WTC11 (cell line): ENCODE measurements around the gene RASGRF1. TPM values are rescaled to one million over a fixed set of nuclear protein-coding genes. Genes with fewer than 3 reads are reported as not detected.

Experiments
- ATAC-seq: fragments of 200-7000 bp; cut with Tn5 transposase; 2 replicates; pipeline ENCODE4 v1.10.0; 2021; ENCODE audit warnings: mild to moderate bottlenecking, moderate library complexity
- CTCF ChIA-PET: fragments of 300-600 bp; sonication (Branson Sonifier 250); formaldehyde crosslinking; loops from one replicate; lab custom pipeline; 2021; ENCODE audit warnings: antibody characterized with exemption; lab: Charles Lee
- POLR2A ChIA-PET: fragments of 350-600 bp; sonication (Branson Sonifier 250); formaldehyde crosslinking; loops from one replicate; lab custom pipeline; 2021; ENCODE audit warnings: antibody characterized with exemption; lab: Charles Lee
- DNase-seq: peaks from one replicate; pipeline ENCODE4 v3.0.0; 2021; ENCODE audit warnings: low spot score
- H3K27ac Mint-ChIP-seq: 2 replicates; pipeline ENCODE4 v1.8.0; 2021; ENCODE audit warnings: mixed read lengths
- H3K27me3 Mint-ChIP-seq: 2 replicates; pipeline ENCODE4 v1.8.0; 2021; ENCODE audit warnings: low read depth, mild to moderate bottlenecking, moderate library complexity, mixed read lengths
- H3K36me3 Mint-ChIP-seq: 2 replicates; pipeline ENCODE4 v1.8.0; 2021; ENCODE audit warnings: mixed read lengths
- H3K4me1 Mint-ChIP-seq: 2 replicates; pipeline ENCODE4 v1.8.0; 2022; ENCODE audit warnings: mixed read lengths
- H3K4me3 Mint-ChIP-seq: 2 replicates; pipeline ENCODE4 v1.8.0; 2021; ENCODE audit warnings: mild to moderate bottlenecking, moderate library complexity, mixed read lengths
- H3K9me3 Mint-ChIP-seq: 2 replicates; pipeline ENCODE4 v1.8.0; 2021; ENCODE audit warnings: mixed read lengths
- ATF1 ChIP-seq: sonication (generic); formaldehyde crosslinking; IDR thresholded peaks from 2 replicates; pipeline ENCODE4 v1.8.1; 2023; ENCODE audit warnings: mild to moderate bottlenecking, moderate library complexity, missing genetic modification reagents
- CBFB ChIP-seq: sonication (generic); formaldehyde crosslinking; IDR thresholded peaks from 2 replicates; pipeline ENCODE4 v1.8.1; 2022; ENCODE audit warnings: mild to moderate bottlenecking, low read depth, missing genetic modification reagents
- ESRRA ChIP-seq: sonication (generic); formaldehyde crosslinking; IDR thresholded peaks from 2 replicates; pipeline ENCODE4 v1.8.1; 2022; ENCODE audit warnings: mild to moderate bottlenecking, missing genetic modification reagents, borderline replicate concordance
- GTF2I ChIP-seq: fragments of 250-450 bp; sonication (Bioruptor Pico); conservative IDR thresholded peaks from 2 replicates; pipeline ENCODE4 v1.4.0; 2021; ENCODE audit warnings: mild to moderate bottlenecking
- IRF2 ChIP-seq: sonication (generic); formaldehyde crosslinking; IDR thresholded peaks from 2 replicates; pipeline ENCODE4 v1.8.0; 2022; ENCODE audit warnings: low read depth, missing genetic modification reagents, borderline replicate concordance
- JAZF1 ChIP-seq: fragments of 250-450 bp; sonication (Bioruptor Pico); IDR thresholded peaks from 2 replicates; pipeline ENCODE4 v1.9.0; 2021; ENCODE audit warnings: moderate library complexity, mild to moderate bottlenecking, inconsistent platforms
- JUN ChIP-seq: sonication (generic); formaldehyde crosslinking; IDR thresholded peaks from 2 replicates; pipeline ENCODE4 v1.8.0; 2023; ENCODE audit warnings: mild to moderate bottlenecking, missing genetic modification reagents
- KAT7 ChIP-seq: sonication (generic); formaldehyde crosslinking; IDR thresholded peaks from 2 replicates; pipeline ENCODE4 v1.8.1; 2023; ENCODE audit warnings: missing genetic modification reagents, mild to moderate bottlenecking, borderline replicate concordance
- MXD4 ChIP-seq: fragments of 250-450 bp; sonication (Bioruptor Pico); IDR thresholded peaks from 2 replicates; pipeline ENCODE4 v1.8.0; 2021; ENCODE audit warnings: mild to moderate bottlenecking, moderate library complexity, borderline replicate concordance
- MYBL2 ChIP-seq: sonication (generic); formaldehyde crosslinking; IDR thresholded peaks from 2 replicates; pipeline ENCODE4 v1.8.1; 2023; ENCODE audit warnings: mild to moderate bottlenecking, moderate library complexity, missing genetic modification reagents
- NFATC4 ChIP-seq: fragments of 250-450 bp; sonication (Bioruptor Pico); IDR thresholded peaks from 2 replicates; pipeline ENCODE4 v1.9.0; 2021; ENCODE audit warnings: mild to moderate bottlenecking
- NFYB ChIP-seq: sonication (generic); formaldehyde crosslinking; conservative IDR thresholded peaks from 2 replicates; pipeline ENCODE4 v1.8.0; 2022; ENCODE audit warnings: low read depth, missing genetic modification reagents
- NR3C1 ChIP-seq: sonication (generic); formaldehyde crosslinking; conservative IDR thresholded peaks from 2 replicates; pipeline ENCODE4 v1.8.1; 2023; ENCODE audit warnings: low read depth, mild to moderate bottlenecking, missing genetic modification reagents
- RELA ChIP-seq: sonication (generic); formaldehyde crosslinking; IDR thresholded peaks from 2 replicates; pipeline ENCODE4 v1.8.1; 2022; ENCODE audit warnings: missing genetic modification reagents, mild to moderate bottlenecking, borderline replicate concordance
- ZNF121 ChIP-seq: sonication (generic); formaldehyde crosslinking; IDR thresholded peaks from 2 replicates; pipeline ENCODE4 v1.8.0; 2023; ENCODE audit warnings: missing genetic modification reagents
- ZNF138 ChIP-seq: sonication (generic); formaldehyde crosslinking; conservative IDR thresholded peaks from 2 replicates; pipeline ENCODE4 v1.8.1; 2022; ENCODE audit warnings: mild to moderate bottlenecking, moderate library complexity, missing genetic modification reagents
- ZNF263 ChIP-seq: sonication (generic); formaldehyde crosslinking; IDR thresholded peaks from 2 replicates; pipeline ENCODE4 v1.8.1; 2022; ENCODE audit warnings: low read depth, mild to moderate bottlenecking, moderate library complexity, missing genetic modification reagents
- ZNF396 ChIP-seq: fragments of 250-450 bp; sonication (Bioruptor Pico); IDR thresholded peaks from 2 replicates; pipeline ENCODE4 v1.8.0; 2021; ENCODE audit warnings: mild to moderate bottlenecking, moderate library complexity, borderline replicate concordance
- total RNA-seq: library from RNA; stranded (reverse); gene quantifications from 3 replicates; pipeline ENCODE4 v1.2.3, GENCODE V29; 2021
- TF ChIP-seq, protein P1 (sequence below): sonication (generic); formaldehyde crosslinking; IDR thresholded peaks from 2 replicates; pipeline ENCODE4 v1.8.1; 2023; ENCODE audit warnings: mild to moderate bottlenecking, missing genetic modification reagents
- TF ChIP-seq, protein P2 (sequence below): fragments of 250-450 bp; sonication (Bioruptor Pico); conservative IDR thresholded peaks from 2 replicates; pipeline ENCODE4 v1.9.0; 2021; ENCODE audit warnings: mild to moderate bottlenecking
- TF ChIP-seq, protein P3 (sequence below): sonication (generic); formaldehyde crosslinking; IDR thresholded peaks from 2 replicates; pipeline ENCODE4 v1.8.1; 2022; ENCODE audit warnings: low read depth, mild to moderate bottlenecking, moderate library complexity, missing genetic modification reagents, borderline replicate concordance
- TF ChIP-seq, protein P4 (sequence below): sonication (generic); formaldehyde crosslinking; IDR thresholded peaks from 2 replicates; pipeline ENCODE4 v1.8.1; 2022; ENCODE audit warnings: missing genetic modification reagents, borderline replicate concordance
- TF ChIP-seq, protein P5 (sequence below): sonication (generic); formaldehyde crosslinking; IDR thresholded peaks from 2 replicates; pipeline ENCODE4 v1.8.1; 2023; ENCODE audit warnings: mild to moderate bottlenecking, missing genetic modification reagents, moderate library complexity
- TF ChIP-seq, protein P6 (sequence below): sonication (generic); formaldehyde crosslinking; IDR thresholded peaks from 2 replicates; pipeline ENCODE4 v1.8.1; 2023; ENCODE audit warnings: mild to moderate bottlenecking, missing genetic modification reagents

RASGRF1 gene
- total RNA-seq, 1 experiment from 2014 or later = 0.85 TPM

DNA sequence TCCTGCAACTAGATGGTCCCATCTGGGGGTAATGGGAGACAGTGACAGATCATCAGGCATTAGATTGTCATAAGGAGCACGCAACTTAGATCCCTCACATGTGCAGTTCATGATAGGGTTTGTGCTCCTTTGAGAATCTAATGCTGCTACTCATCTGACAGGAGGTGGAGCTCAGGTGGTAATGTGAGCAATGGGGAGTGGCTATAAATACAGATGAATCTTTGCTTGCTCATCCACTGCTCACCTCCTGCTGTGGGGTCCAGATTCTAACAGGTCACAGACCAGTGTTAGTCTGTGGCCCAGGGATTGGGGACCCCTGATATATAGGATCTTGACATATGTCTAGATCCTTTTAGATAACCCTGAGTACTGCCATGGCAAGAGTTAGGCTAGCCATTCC, 52.7 kb downstream of the RASGRF1 start:
- Mint-ChIP-seq H3K27me3 (no peaks in the 10 kb centered on the region; the same call in none of the 2 replicates), H3K36me3 (peaks cover 13% of the 10 kb centered on the region), H3K27ac (no peak overlapping the region), H3K4me1 (peaks cover 11% of the 10 kb centered on the region; the same call in 1 of the 2 replicates), H3K4me3 (no peak overlapping the region), H3K9me3 (peaks cover 27% of the 10 kb centered on the region)
- ATAC-seq = no peak
- ChIA-PET POLR2A (no interaction called here), CTCF (interaction anchor here (1.4 to 1.5 kb wide), 2 partner anchors 10 to 147 kb away, joined by 4 read pairs; no protein-coding TSS in a partner anchor)
- TF ChIP-seq ESRRA (no peak), CBFB (CRISPR knock-in tag) (no peak)
- TF ChIP-seq, protein P1, sequence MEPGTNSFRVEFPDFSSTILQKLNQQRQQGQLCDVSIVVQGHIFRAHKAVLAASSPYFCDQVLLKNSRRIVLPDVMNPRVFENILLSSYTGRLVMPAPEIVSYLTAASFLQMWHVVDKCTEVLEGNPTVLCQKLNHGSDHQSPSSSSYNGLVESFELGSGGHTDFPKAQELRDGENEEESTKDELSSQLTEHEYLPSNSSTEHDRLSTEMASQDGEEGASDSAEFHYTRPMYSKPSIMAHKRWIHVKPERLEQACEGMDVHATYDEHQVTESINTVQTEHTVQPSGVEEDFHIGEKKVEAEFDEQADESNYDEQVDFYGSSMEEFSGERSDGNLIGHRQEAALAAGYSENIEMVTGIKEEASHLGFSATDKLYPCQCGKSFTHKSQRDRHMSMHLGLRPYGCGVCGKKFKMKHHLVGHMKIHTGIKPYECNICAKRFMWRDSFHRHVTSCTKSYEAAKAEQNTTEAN = no peak
- no peak for DNase-seq

DNA sequence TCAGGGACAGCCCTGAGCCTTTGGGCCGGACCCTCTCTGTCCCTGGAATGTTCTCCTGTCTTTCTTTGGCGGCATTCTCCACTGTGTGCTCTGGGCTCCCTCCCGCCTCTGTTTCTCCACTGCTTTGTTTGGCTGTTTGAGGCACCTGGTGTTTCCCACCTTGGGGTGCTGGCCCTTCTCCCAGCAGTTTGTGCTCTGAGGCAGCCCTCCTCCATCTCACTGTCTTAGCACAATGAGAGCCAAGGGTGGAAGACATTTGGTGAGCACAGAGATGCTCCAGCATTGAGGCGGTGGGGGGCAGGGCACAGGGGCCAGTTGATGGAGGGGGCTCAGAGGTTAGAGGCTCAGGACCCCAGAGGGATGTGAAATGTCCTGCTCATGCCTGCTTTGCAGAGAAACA, 54.3 kb downstream of the RASGRF1 start:
- Mint-ChIP-seq H3K4me3 (no peak overlapping the region), H3K27me3 (no peaks in the 10 kb centered on the region; the same call in 1 of the 2 replicates), H3K9me3 (peaks cover 20% of the 10 kb centered on the region), H3K27ac (no peak overlapping the region), H3K36me3 (peaks cover 13% of the 10 kb centered on the region), H3K4me1 (peaks cover 11% of the 10 kb centered on the region; the same call in 1 of the 2 replicates)
- CTCF ChIA-PET = interaction anchor here (1.1 to 1.7 kb wide), 5 partner anchors 11 to 148 kb away, joined by 4 to 22 read pairs (median 6); no protein-coding TSS in a partner anchor
- DNase-seq (no peak), ATAC-seq (no peak; the same call in 1 of the 2 replicates)
- POLR2A ChIA-PET = no interaction called here
- TF ChIP-seq KAT7 (no peak), JAZF1 (CRISPR knock-in tag) (no peak), ZNF263 (CRISPR knock-in tag) (no peak), MYBL2 (CRISPR knock-in tag) (no peak), ZNF138 (no peak), MXD4 (CRISPR knock-in tag) (no peak), RELA (CRISPR knock-in tag) (no peak), NFATC4 (CRISPR knock-in tag) (no peak), ATF1 (CRISPR knock-in tag) (no peak), ZNF121 (CRISPR knock-in tag) (no peak)
- TF ChIP-seq, protein P2, sequence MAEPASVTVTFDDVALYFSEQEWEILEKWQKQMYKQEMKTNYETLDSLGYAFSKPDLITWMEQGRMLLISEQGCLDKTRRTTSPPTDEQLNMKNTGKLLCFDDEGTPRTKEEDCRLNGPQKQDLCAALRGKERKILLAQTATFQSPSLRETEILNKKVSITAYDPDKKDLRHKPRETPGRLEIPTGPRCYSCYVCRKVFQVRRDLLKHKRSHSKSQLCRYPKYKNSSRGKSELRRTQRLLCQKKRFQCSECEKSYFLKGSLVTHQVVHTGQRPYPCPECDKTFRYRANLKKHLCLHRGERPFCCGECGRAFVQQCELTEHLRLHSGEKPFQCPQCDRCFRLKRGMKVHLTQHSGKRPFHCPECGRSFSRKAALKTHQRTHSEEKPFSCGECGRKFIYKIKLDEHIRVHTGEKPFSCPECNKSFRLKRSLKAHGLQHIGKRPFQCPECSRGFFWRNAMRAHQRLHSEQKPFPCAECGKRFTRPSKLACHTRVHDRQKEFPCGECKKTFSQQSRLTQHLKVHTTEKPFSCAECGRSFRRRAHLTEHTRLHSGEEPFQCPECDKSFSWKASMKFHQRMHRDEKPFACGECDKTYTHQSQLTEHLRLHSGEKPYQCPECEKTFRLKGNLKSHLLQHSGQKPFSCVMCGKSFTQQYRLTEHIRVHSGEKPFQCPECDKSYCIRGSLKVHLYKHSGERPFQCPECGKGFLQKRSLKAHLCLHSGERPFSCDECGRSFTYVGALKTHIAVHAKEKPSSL = no peak
- TF ChIP-seq, protein P3, sequence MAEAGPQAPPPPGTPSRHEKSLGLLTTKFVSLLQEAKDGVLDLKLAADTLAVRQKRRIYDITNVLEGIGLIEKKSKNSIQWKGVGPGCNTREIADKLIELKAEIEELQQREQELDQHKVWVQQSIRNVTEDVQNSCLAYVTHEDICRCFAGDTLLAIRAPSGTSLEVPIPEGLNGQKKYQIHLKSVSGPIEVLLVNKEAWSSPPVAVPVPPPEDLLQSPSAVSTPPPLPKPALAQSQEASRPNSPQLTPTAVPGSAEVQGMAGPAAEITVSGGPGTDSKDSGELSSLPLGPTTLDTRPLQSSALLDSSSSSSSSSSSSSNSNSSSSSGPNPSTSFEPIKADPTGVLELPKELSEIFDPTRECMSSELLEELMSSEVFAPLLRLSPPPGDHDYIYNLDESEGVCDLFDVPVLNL (CRISPR knock-in tag) = no peak

DNA sequence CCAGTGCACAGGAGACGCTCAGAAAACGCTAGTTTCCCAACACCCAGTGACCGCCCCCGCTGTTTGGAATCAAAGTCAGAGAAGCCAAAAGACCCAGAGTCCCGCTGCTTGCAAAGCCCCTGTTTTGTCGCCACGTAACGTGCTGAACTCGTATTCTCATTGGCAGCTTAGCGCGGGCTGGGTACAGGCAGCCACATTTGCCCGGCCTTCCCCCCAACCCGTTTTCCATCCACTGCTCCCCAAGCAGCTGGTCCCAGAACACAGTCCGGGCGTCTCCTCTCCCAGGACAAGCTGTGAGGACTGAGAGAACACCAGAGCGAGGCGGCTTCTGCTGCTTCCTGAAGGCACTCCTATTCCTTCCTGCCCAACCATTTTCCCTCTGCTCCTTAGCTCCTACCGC, 54.8 kb downstream of the RASGRF1 start:
- H3K27me3 Mint-ChIP-seq = no peaks in the 10 kb centered on the region; the same call in 1 of the 2 replicates
- H3K4me3 Mint-ChIP-seq = no peak overlapping the region
- CTCF ChIA-PET = interaction anchor here (0.7 to 1.7 kb wide), 9 partner anchors 10 to 173 kb away, joined by 3 to 22 read pairs (median 5); no protein-coding TSS in a partner anchor
- no peak overlapping the region for H3K27ac Mint-ChIP-seq
- H3K9me3 Mint-ChIP-seq = peaks cover 20% of the 10 kb centered on the region
- POLR2A ChIA-PET = no interaction called here
- no peak for DNase-seq
- H3K4me1 Mint-ChIP-seq = peaks cover 11% of the 10 kb centered on the region; the same call in 1 of the 2 replicates
- peaks cover 13% of the 10 kb centered on the region for H3K36me3 Mint-ChIP-seq
- ATAC-seq = peak; percentile 26; the same call in 1 of the 2 replicates
- TF ChIP-seq GTF2I (CRISPR knock-in tag) (no peak), NR3C1 (no peak), NFYB (no peak), CBFB (CRISPR knock-in tag) (no peak), ZNF396 (CRISPR knock-in tag) (no peak), JUN (CRISPR knock-in tag) (no peak), IRF2 (CRISPR knock-in tag) (no peak)
- TF ChIP-seq, protein P4, sequence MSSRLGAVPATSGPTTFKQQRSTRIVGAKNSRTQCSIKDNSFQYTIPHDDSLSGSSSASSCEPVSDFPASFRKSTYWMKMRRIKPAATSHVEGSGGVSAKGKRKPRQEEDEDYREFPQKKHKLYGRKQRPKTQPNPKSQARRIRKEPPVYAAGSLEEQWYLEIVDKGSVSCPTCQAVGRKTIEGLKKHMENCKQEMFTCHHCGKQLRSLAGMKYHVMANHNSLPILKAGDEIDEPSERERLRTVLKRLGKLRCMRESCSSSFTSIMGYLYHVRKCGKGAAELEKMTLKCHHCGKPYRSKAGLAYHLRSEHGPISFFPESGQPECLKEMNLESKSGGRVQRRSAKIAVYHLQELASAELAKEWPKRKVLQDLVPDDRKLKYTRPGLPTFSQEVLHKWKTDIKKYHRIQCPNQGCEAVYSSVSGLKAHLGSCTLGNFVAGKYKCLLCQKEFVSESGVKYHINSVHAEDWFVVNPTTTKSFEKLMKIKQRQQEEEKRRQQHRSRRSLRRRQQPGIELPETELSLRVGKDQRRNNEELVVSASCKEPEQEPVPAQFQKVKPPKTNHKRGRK (CRISPR knock-in tag) = no peak
- TF ChIP-seq, protein P5, sequence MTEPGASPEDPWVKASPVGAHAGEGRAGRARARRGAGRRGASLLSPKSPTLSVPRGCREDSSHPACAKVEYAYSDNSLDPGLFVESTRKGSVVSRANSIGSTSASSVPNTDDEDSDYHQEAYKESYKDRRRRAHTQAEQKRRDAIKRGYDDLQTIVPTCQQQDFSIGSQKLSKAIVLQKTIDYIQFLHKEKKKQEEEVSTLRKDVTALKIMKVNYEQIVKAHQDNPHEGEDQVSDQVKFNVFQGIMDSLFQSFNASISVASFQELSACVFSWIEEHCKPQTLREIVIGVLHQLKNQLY (CRISPR knock-in tag) = no peak
- TF ChIP-seq, protein P6, sequence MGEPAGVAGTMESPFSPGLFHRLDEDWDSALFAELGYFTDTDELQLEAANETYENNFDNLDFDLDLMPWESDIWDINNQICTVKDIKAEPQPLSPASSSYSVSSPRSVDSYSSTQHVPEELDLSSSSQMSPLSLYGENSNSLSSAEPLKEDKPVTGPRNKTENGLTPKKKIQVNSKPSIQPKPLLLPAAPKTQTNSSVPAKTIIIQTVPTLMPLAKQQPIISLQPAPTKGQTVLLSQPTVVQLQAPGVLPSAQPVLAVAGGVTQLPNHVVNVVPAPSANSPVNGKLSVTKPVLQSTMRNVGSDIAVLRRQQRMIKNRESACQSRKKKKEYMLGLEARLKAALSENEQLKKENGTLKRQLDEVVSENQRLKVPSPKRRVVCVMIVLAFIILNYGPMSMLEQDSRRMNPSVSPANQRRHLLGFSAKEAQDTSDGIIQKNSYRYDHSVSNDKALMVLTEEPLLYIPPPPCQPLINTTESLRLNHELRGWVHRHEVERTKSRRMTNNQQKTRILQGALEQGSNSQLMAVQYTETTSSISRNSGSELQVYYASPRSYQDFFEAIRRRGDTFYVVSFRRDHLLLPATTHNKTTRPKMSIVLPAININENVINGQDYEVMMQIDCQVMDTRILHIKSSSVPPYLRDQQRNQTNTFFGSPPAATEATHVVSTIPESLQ (CRISPR knock-in tag) = no peak
